Measurements from ENCODE around the gene PPP2R2D.
"Not testable (repeated sequence)": the region's sequence is repeated elsewhere in the genome, so short reads cannot be mapped to it uniquely, and the experiment has no call there.

The PPP2R2D gene

GRCh38 chr10:131882590-131883451 is 18.0 kb upstream of the PPP2R2D start:
- no peak overlapping the region for H3K4me3 ChIP-seq
- DNase-seq (ENCODE audit: low spot score) = no peak
- no peak overlapping the region for H3K27ac ChIP-seq
- TF ChIP-seq CTCF (IDR thresholded peaks at IDR 0.05) = no peak

GRCh38 chr10:131883621-131884393 is 17.0 kb upstream of the PPP2R2D start:
- not testable (repeated sequence) for H3K27ac ChIP-seq; H3K4me3 ChIP-seq; DNase-seq (ENCODE audit: low spot score)

- DNase-seq (ENCODE audit: low spot score) = no peak
- TF ChIP-seq CTCF (IDR thresholded peaks at IDR 0.05) = peak; percentile 90
- Histone ChIP-seq H3K27ac (no peak overlapping the region), H3K4me3 (no peak overlapping the region)
These were observed 15.2 kb upstream of the PPP2R2D start for GRCh38 chr10:131885391-131886165.

GRCh38 chr10:131886237-131886636 is 14.6 kb upstream of the PPP2R2D start:
- no peak for DNase-seq (ENCODE audit: low spot score)
- Histone ChIP-seq H3K27ac (no peak overlapping the region), H3K4me3 (no peak overlapping the region)
- TF ChIP-seq CTCF (IDR thresholded peaks at IDR 0.05) = no peak

- no peak overlapping the region for H3K27ac ChIP-seq
- TF ChIP-seq CTCF (IDR thresholded peaks at IDR 0.05) = no peak
- DNase-seq (ENCODE audit: low spot score) = no peak
- H3K4me3 ChIP-seq = no peak overlapping the region
These were observed 12.6 kb upstream of the PPP2R2D start for GRCh38 chr10:131888186-131888604.

GRCh38 chr10:131889755-131890154 is 11.1 kb upstream of the PPP2R2D start:
- no peak overlapping the region for H3K27ac ChIP-seq
- no peak for TF ChIP-seq CTCF (IDR thresholded peaks at IDR 0.05)
- DNase-seq (ENCODE audit: low spot score) = no peak
- no peak overlapping the region for H3K4me3 ChIP-seq
